Mucosa of descending colon (tissue), 3 donors: ENCODE data around the gene MBTD1. TPM values are rescaled to one million over a fixed set of nuclear protein-coding genes. Genes with fewer than 3 reads are reported as not detected.

ENCODE experiments used
- ATAC-seq: fragments of 200-7000 bp; cut with Tn5 transposase; one replicate; pipeline ENCODE4 v1.9.1; 2020; ENCODE audit warnings: mild to moderate bottlenecking, moderate library complexity
- DNase-seq, 3 donors: peaks; one replicate each; pipeline ENCODE4 v3.0.0-alpha.2; 2020
- H3K36me3 ChIP-seq: fragments of 200-600 bp; one replicate; pipeline ENCODE4 v1.8.0; 2021; ENCODE audit warnings: low read depth, mild to moderate bottlenecking
- H3K4me1 ChIP-seq: fragments of 200-600 bp; one replicate; pipeline ENCODE4 v1.8.0; 2021; ENCODE audit warnings: low read depth, mild to moderate bottlenecking
- H3K4me3 ChIP-seq: fragments of 200-600 bp; one replicate; pipeline ENCODE4 v1.8.0; 2021; ENCODE audit warnings: mild to moderate bottlenecking
- H3K9me3 ChIP-seq: fragments of 200-600 bp; one replicate; pipeline ENCODE4 v1.8.0; 2021; ENCODE audit warnings: mild to moderate bottlenecking
- CTCF ChIP-seq: fragments of 200-600 bp; IDR thresholded peaks from one replicate; pipeline ENCODE4 v1.8.0; 2022; ENCODE audit warnings: antibody characterized with exemption, mild to moderate bottlenecking
- intact Hi-C, 2 donors: fragments of 100-400 bp; cut with DNase I in 1 of 2; cut with micrococcal nuclease in 1 of 2; formaldehyde crosslinking; loops; one replicate each; pipeline versions ENCODE4 v1.11.0 to v1.11.1; 2022; cut with DNase I, micrococcal nuclease
- total RNA-seq, 3 donors: library from RNA; stranded (reverse); fragmentation: NEBNext Ultra II Directional in 2 of 3; extraction: Animal tissue kit (Norgen Biotek cat#: 25700) in 2 of 3; gene quantifications; one replicate each; pipeline versions ENCODE4 v1.2.1 to v1.2.4, GENCODE V29; 2021 to 2023
- donor health status: DM: no; HTN: no; CAD: no; lungs with moderate emphysema.
- donor health status: DM: no; HTN: no; CAD: no.
- donor health status: DM: no; HTN: yes; CAD: no.

Gene MBTD1
- total RNA-seq, 3 donors from 2014 or later, result 13.7 to 19.5 (median 15.9) TPM

GRCh38 chr17:51149163-51149562, 110.7 kb downstream of the MBTD1 start:
- no peak for TF ChIP-seq CTCF
- intact Hi-C loops, result no loop called here

GRCh38 chr17:51147650-51148049, 112.2 kb downstream of the MBTD1 start:
- H3K4me3 ChIP-seq, result no peak overlapping the region
- peaks cover 4% of the 10 kb centered on the region for H3K4me1 ChIP-seq
- intact Hi-C loops, result no loop called here
- H3K9me3 ChIP-seq, result no peaks in the 10 kb centered on the region
- no peak for TF ChIP-seq CTCF
- H3K36me3 ChIP-seq, result no peaks in the 10 kb centered on the region
- DNase-seq (no peak), ATAC-seq (no peak)

More at GRCh38 chr17:51149163-51149562, 110.7 kb downstream of the MBTD1 start:
- no peak for DNase-seq
- H3K36me3 ChIP-seq, result no peaks in the 10 kb centered on the region
- no peak for ATAC-seq
- no peak overlapping the region for H3K4me3 ChIP-seq
- no peaks in the 10 kb centered on the region for H3K9me3 ChIP-seq
- peaks cover 6% of the 10 kb centered on the region for H3K4me1 ChIP-seq

GRCh38 chr17:51144266-51145022, 115.4 kb downstream of the MBTD1 start:
- ATAC-seq, result no peak
- Histone ChIP-seq H3K4me1 (no peaks in the 10 kb centered on the region), H3K4me3 (no peak overlapping the region), H3K36me3 (no peaks in the 10 kb centered on the region), H3K9me3 (no peaks in the 10 kb centered on the region)
- DNase-seq, result no peak
- intact Hi-C loops, result no loop called here
- no peak for TF ChIP-seq CTCF

GRCh38 chr17:51142597-51142996, 117.3 kb downstream of the MBTD1 start:
- Histone ChIP-seq H3K4me3 (no peak overlapping the region), H3K9me3 (no peaks in the 10 kb centered on the region), H3K4me1 (no peaks in the 10 kb centered on the region), H3K36me3 (no peaks in the 10 kb centered on the region)
- TF ChIP-seq CTCF, result no peak
- intact Hi-C loops, result no loop called here
- DNase-seq (no peak), ATAC-seq (no peak)

GRCh38 chr17:51135956-51136355, 123.9 kb downstream of the MBTD1 start:
- intact Hi-C loops, result no loop called here
- no peaks in the 10 kb centered on the region for H3K9me3 ChIP-seq
- TF ChIP-seq CTCF, result no peak
- H3K4me3 ChIP-seq, result no peak overlapping the region
- ATAC-seq, result no peak
- no peaks in the 10 kb centered on the region for H3K36me3 ChIP-seq
- no peak for DNase-seq
- H3K4me1 ChIP-seq, result peaks cover 2% of the 10 kb centered on the region
